ENCODE results near the gene CYB561D1. TPM values are rescaled to one million over a fixed set of nuclear protein-coding genes. Genes with fewer than 3 reads are reported as not detected.

CYB561D1 gene
- total and polyA plus RNA-seq, 9 of the 15 experiments (the other 6 are each of a cell fraction or from before 2014, with no cell fraction given): 0.71 to 7.2 (median 3.5) TPM

GRCh38 chr1:109548321-109549267, 54.7 kb downstream of the CYB561D1 start, which contains the start of gene GNAI3 (continued):
- TF ChIP-seq MCM5 (IDR thresholded peaks at IDR 0.05; ENCODE audit: low read depth): no peak
- TF ChIP-seq MAZ (CRISPR knock-in tag; conservative IDR thresholded peaks at IDR 0.05 in 1 of 2, IDR thresholded peaks at IDR 0.05 in 1 of 2): peak; percentile 61 to 82
- TF ChIP-seq ETV6 (IDR thresholded peaks at IDR 0.05; ENCODE audit: borderline replicate concordance in 1 of 2, low read depth in 2 of 2, low read length in 1 of 2): no peak; a peak in 1 of 4 replicates
- TF ChIP-seq ETV6 (CRISPR knock-in tag; IDR thresholded peaks at IDR 0.05; ENCODE audit: borderline replicate concordance): no peak
- TF ChIP-seq MEF2A (IDR thresholded peaks at IDR 0.05; ENCODE audit: control insufficient read depth, low read depth, low read length): no peak
- TF ChIP-seq ZNF407 (IDR thresholded peaks at IDR 0.05; ENCODE audit: low read depth): no peak
- TF ChIP-seq RREB1 (CRISPR knock-in tag; IDR thresholded peaks at IDR 0.05): no peak
- TF ChIP-seq ZNF133 (CRISPR knock-in tag; IDR thresholded peaks at IDR 0.05): no peak
- no peak for TF ChIP-seq CAMTA2 (CRISPR knock-in tag; conservative IDR thresholded peaks at IDR 0.05)
- no peak; the same call in 1 of the 2 replicates for TF ChIP-seq ZNF76 (CRISPR knock-in tag; IDR thresholded peaks at IDR 0.05; ENCODE audit: borderline replicate concordance)
- no peak for TF ChIP-seq PURB (CRISPR knock-in tag; IDR thresholded peaks at IDR 0.05; ENCODE audit: low read depth)

Data from K562 (cell line).